GM18520 (cell line): ENCODE data around the gene SPATA20.

Experiments
- ATAC-seq: cut with Tn5 transposase; IDR thresholded peaks from one replicate; pipeline ENCODE4 v1.9.1; 2021; ENCODE audit not compliant: unreplicated experiment

Gene SPATA20

GRCh38 chr17:50557630-50558029, 10.7 kb downstream of the SPATA20 start:
- ATAC-seq: no peak

GRCh38 chr17:50558091-50558490, 11.1 kb downstream of the SPATA20 start:
- no peak for ATAC-seq

- ATAC-seq: no peak
Measured at GRCh38 chr17:50558581-50558940, 11.6 kb downstream of the SPATA20 start.

- no peak for ATAC-seq
Measured at GRCh38 chr17:50558941-50559614, 12.1 kb downstream of the SPATA20 start.

- ATAC-seq: no peak
Measured at GRCh38 chr17:50559674-50560184, 12.8 kb downstream of the SPATA20 start.

DNA sequence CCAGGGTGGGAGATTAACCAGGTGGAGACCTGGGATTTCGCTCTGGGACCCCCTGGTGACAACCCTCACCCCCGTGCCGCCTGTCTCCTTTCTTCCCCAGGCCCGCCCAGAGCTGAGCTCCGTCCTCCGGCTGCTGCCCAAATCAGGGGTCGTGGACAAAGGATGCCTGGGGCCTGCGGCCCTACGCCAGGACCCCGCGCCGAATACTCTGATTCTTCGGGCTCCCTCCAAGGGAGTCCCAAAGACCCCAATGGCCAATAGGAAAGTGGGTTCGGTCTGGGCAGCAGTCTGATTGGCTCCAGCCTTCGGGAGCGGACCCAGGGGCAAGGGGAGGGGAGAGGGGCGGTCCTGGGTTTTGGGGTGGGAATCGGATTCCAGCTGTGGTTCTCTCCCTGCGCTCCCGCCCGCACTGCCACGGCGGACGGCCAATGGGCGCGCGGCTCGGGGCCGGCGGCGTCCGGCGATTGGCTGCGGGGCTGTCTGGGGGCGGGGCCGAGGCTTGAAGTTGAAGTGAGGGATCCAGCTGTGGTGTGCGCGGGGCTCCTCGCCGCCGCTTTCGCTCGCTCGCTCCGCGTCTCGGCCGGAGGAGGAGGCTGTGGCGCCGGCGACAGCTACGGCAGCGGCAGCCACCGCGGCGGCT, 13.3 kb downstream of the SPATA20 start, which contains the start of gene CACNA1G:
Gene CACNA1G (plus strand): TSS at position 531 of the 640 bp plus-strand sequence. CDS start 745 bp downstream, outside the sequence.
- ATAC-seq: peak; percentile 79

GRCh38 chr17:50560931-50561745, 14.2 kb downstream of the SPATA20 start:
- peak; percentile 19 for ATAC-seq

DNA sequence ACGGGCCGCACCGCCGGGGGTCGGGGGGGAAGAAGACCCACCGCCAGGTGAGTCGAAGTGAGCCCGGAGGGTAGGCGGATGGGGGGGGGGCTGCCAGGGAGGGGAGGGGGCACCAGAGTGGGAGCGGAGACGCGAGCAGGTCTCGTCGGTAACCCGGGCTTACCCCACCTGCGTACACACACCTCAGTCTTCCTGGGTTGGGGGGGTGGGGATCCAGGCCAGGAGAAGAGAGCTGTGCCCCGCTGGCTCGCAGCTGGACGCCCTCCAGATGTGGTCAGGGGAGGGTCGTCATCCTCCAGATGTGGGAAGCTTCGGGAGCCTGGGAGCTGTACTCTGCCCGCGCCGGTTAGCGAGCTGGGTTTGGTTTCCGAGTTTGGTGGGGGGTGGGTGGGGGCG, 14.8 kb downstream of the SPATA20 start:
- no peak for ATAC-seq

DNA sequence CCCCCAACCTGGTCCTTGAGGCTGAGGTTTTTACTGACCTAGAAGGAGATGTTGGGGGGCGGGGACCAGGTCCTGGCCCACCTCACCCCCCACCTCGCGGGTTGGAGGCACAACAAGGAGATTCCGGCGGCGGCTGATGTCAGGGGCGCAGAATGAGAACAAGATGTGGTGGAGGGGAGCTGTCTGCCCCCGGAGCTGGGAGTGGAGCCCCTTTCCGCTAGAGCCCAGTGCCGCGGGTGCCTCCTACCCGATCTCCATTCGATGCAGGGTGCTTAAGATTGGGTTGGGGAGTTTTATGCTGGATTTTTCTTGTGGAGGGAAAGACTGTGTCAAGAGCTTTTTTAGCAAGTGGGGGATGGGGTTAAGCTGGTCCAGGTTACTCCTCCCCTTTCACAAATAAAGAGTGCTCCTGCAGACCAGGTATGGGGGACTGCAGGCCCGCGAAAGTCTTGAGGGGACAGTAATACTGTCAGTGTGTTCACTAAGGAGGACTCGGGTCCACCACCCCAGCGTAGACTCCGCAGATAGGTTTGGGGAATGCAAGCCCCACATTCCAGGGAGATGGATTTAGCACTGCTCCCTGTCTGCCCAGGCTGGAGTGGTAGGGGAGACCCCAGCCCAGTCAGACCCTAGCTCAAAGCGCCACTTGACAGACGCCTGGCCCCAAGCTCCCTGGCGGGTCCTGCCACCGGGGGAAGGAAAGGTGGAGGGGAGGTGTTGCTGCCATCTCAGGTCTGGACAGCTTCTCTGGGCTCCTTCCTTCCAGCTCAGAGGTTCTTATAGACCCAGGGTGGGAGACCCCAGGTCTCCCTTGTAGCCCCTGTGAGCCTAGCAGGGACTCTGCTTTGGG, 15.5 kb downstream of the SPATA20 start:
- ATAC-seq: no peak

DNA sequence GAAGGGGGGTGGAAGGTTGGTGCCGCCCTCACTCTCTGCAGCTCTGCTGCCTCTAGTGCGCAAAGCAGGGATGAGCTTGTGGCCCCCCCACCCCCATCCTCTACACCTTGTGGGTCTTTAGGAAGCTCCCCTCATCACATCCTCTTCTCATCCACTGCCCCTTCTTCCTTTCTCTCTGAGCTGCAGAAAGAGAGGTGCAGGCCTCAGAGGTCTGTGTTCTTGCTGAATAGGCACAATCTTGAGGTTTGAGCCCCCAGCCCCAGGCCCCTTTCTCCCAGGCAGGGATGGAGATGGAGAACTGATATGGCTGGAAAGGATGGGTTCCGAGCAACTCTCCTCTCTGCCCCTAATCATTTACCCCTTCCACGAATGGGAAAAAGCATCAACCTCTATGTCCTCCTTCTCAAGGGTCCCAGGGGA, 16.1 kb downstream of the SPATA20 start:
- no peak for ATAC-seq

DNA sequence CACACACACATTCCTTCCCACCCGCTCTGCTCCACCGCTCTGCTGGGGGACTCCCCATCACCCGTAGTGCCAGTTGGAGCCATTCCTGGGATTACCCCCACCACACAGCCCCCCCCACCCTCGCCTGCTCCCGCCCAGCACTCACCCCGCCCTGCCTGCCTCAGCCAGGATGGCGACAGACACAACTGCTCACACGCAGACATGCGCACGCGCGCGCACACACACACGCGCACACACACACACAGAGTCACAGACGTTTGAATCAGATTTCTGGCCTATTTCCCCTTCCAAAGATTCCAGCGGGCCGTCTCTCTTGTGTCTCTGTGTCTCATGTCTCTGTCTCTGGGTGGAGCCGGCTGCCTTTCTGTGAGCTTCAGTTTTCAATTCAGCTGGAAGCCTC, 17.9 kb downstream of the SPATA20 start:
- ATAC-seq: no peak

GRCh38 chr17:50565402-50566350, 18.7 kb downstream of the SPATA20 start:
- ATAC-seq: no peak

DNA sequence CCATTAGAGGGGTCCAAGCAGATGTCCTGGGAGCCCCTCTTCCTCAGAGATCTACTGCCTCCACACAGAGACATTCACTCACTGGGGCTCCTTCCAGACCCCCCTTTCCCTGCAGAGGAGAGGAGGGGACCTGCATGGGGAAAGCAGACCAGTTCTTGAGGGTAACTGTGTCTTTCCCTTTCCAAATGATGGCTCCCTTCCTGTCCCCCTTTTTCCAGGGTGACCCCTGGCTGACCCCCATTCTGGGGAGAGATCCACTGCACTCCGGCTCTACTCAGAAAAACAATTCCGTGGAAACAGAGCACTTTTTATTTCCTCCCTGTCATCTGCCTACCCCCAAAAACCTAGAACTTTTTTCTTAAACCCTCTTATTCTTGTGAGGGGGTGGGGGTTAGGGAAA, 19.9 kb downstream of the SPATA20 start:
- ATAC-seq: no peak

- no peak for ATAC-seq
Measured at GRCh38 chr17:50568659-50569058, 21.7 kb downstream of the SPATA20 start.

DNA sequence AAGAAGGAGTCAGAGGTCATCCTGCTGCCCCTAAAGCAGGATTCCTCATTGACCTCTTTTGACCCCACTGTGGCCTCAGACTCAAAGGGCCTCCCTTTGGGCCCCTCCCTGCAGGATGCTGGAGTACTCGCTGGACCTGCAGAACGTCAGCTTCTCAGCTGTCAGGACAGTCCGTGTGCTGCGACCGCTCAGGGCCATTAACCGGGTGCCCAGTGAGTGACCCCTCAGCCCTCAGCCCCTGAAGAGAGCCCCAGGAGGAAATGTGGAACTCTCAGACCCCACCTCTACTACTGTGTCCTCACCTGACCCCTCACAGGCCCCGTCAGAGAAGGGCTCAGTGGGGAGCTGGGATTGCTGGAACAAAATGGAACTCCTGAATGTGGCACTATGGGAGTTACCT, 22.6 kb downstream of the SPATA20 start:
- ATAC-seq: no peak

DNA sequence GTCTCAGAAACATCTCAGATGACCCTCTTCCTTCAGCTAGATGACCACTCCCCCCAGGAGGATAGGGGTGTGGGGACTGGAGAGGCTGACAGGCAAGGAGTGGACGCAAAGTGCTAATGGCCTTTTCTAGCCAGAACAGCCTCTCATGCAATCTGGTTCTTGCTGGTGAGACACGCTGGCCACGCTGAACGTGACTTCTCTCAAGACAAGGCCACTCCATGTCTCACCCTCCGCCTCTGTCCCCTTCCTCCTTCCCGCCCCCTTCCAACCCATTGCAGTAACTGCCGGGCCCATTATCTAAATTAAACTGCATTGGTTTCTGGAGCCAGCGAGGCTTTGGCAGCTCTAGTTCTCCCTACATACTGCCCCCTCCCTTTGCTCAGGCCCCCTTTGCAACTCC, 23.1 kb downstream of the SPATA20 start:
- ATAC-seq: no peak

GRCh38 chr17:50570528-50570927, 23.6 kb downstream of the SPATA20 start:
- no peak for ATAC-seq

DNA sequence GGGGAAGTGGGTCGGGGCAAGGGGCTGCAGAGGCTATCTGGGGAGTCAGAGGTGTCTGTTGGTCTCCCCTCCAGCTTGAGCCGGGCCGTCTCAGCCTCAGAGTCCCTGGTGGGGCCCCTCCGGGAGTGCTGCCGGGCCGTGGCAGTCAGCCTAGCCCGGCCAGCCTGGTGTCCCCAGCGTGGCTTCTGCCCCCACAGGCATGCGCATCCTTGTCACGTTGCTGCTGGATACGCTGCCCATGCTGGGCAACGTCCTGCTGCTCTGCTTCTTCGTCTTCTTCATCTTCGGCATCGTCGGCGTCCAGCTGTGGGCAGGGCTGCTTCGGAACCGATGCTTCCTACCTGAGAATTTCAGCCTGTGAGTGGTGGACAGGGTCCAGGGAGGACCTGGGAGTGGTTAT, 24.7 kb downstream of the SPATA20 start:
- no peak for ATAC-seq

DNA sequence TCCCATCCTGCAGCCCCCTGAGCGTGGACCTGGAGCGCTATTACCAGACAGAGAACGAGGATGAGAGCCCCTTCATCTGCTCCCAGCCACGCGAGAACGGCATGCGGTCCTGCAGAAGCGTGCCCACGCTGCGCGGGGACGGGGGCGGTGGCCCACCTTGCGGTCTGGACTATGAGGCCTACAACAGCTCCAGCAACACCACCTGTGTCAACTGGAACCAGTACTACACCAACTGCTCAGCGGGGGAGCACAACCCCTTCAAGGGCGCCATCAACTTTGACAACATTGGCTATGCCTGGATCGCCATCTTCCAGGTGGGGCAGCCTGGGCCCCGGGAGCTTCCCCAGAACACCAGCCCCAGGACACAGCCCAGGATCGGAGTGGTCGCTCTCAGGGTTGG, 25.6 kb downstream of the SPATA20 start:
- ATAC-seq: no peak
